GM12878 (cell line): ENCODE data around the gene ZNF394. TPM values are rescaled to one million over a fixed set of nuclear protein-coding genes. Genes with fewer than 3 reads are reported as not detected.
A peak's percentile ranks its signal among the peaks of the same experiment; 100 is the strongest.

Source experiments
- BCL11A ChIP-seq: IDR thresholded peaks from 2 replicates; pipeline ENCODE4 v1.6.1; 2011; ENCODE audit warnings: low read depth, low read length
- BMI1 ChIP-seq: fragments of 450-650 bp; IDR thresholded peaks from 2 replicates; pipeline ENCODE4 v1.6.1; 2016; ENCODE audit warnings: mild to moderate bottlenecking, moderate library complexity, borderline replicate concordance
- CEBPB ChIP-seq, 2 experiments: fragments of 150-350 bp in 1 of 2; IDR thresholded peaks; 2 replicates each; pipeline ENCODE4 v1.6.1; 2012 to 2014; ENCODE audit warnings: low read depth in 2 of 2, low read length in 2 of 2, borderline replicate concordance in 1 of 2, inconsistent platforms in 1 of 2
- EGR1 ChIP-seq, 2 experiments: IDR thresholded peaks; 1 replicate in 1 of 2; 2 replicates in 1 of 2; pipeline ENCODE4 v1.6.1; 2011 to 2012; ENCODE audit warnings: low read depth in 2 of 2, low read length in 2 of 2, borderline replicate concordance in 1 of 2, mild to moderate bottlenecking in 1 of 2, moderate library complexity in 1 of 2
- ETV6 ChIP-seq, 2 experiments: fragments of 450-650 bp in 1 of 2; IDR thresholded peaks in 1 of 2; conservative IDR thresholded peaks in 1 of 2; 2 replicates each; pipeline ENCODE4 v1.6.1; 2014; ENCODE audit warnings: antibody characterized with exemption in 1 of 2, borderline replicate concordance in 1 of 2, low read depth in 1 of 2, mild to moderate bottlenecking in 1 of 2, moderate library complexity in 1 of 2
- IRF4 ChIP-seq: IDR thresholded peaks from 2 replicates; pipeline ENCODE4 v1.6.1; 2011; ENCODE audit warnings: low read depth, low read length
- MEF2A ChIP-seq: IDR thresholded peaks from 2 replicates; pipeline ENCODE4 v1.6.1; 2011; ENCODE audit warnings: low read depth, mild to moderate bottlenecking, low read length, moderate library complexity; ENCODE audit not compliant: insufficient read depth
- MTA3 ChIP-seq: IDR thresholded peaks from 2 replicates; pipeline ENCODE4 v1.6.1; 2012; ENCODE audit warnings: low read length, inconsistent platforms, borderline replicate concordance
- MYB ChIP-seq: fragments of 150-350 bp; IDR thresholded peaks from 2 replicates; pipeline ENCODE4 v1.6.1; 2014; ENCODE audit warnings: mild to moderate bottlenecking, low read depth, low read length, borderline replicate concordance
- NBN ChIP-seq: fragments of 450-650 bp; IDR thresholded peaks from 2 replicates; pipeline ENCODE4 v1.6.1; 2016
- NR2C1 ChIP-seq: fragments of 450-650 bp; IDR thresholded peaks from 2 replicates; pipeline ENCODE4 v1.6.1; 2017; ENCODE audit warnings: antibody characterized with exemption, mild to moderate bottlenecking, moderate library complexity
- POLR2A ChIP-seq: IDR thresholded peaks from 2 replicates; pipeline ENCODE4 v1.6.1; 2011; ENCODE audit warnings: low read depth, mild to moderate bottlenecking, low read length
- POLR2AphosphoS5 ChIP-seq: IDR thresholded peaks from 2 replicates; pipeline ENCODE4 v1.6.1; 2011; ENCODE audit warnings: mild to moderate bottlenecking, low read length, inconsistent platforms
- RCOR1 ChIP-seq: conservative IDR thresholded peaks from 2 replicates; pipeline ENCODE4 v1.6.1; 2012; ENCODE audit warnings: low read depth, low read length, improper control_type of control experiment
- SMAD1 ChIP-seq: fragments of 450-650 bp; IDR thresholded peaks from 2 replicates; pipeline ENCODE4 v1.6.1; 2018; ENCODE audit warnings: mild to moderate bottlenecking, low read depth; ENCODE audit not compliant: partially characterized antibody
- SMAD5 ChIP-seq: IDR thresholded peaks from 2 replicates; pipeline ENCODE4 v1.6.1; 2016; ENCODE audit warnings: antibody characterized with exemption, low read depth
- SREBF1 ChIP-seq: IDR thresholded peaks from 2 replicates; pipeline ENCODE4 v1.6.1; 2012; ENCODE audit warnings: mild to moderate bottlenecking, low read length
- YY1 ChIP-seq: IDR thresholded peaks from 2 replicates; pipeline ENCODE4 v1.6.1; 2011; ENCODE audit warnings: low read depth, mild to moderate bottlenecking, low read length
- ZNF207 ChIP-seq: fragments of 450-650 bp; IDR thresholded peaks from 2 replicates; pipeline ENCODE4 v1.6.1; 2014; ENCODE audit warnings: antibody characterized with exemption, mild to moderate bottlenecking, borderline replicate concordance
- polyA plus RNA-seq, 11 experiments: library from polyadenylated mRNA; depleted of rRNA in 4 of 11; unstranded in 6 of 11; stranded (reverse) in 5 of 11; fragments of >200 nt; fragmentation: Nextera tagmentation in 4 of 11; fragmentation: Illumina TruSeq in 1 of 11; extraction: Ambion mirVana in 4 of 11; extraction: Trizol in 1 of 11; gene quantifications; 1 replicate in 1 of 11; 2 replicates in 10 of 11; pipeline versions ENCODE4 v1.2.1 to v1.2.3, GENCODE V29; 2011 to 2016; ENCODE audit warnings: inconsistent platforms in 2 of 11, missing spikeins in 2 of 11, low read depth in 1 of 11
- total RNA-seq, 4 experiments: library from RNA; depleted of rRNA in 3 of 4; stranded (reverse); fragments of >200 nt in 3 of 4; fragmentation: Illumina TruSeq in 1 of 4; extraction: Trizol in 1 of 4; gene quantifications; 2 replicates each; pipeline versions ENCODE4 v1.2.1 to v1.2.3, GENCODE V29; 2013 to 2021
- TF ChIP-seq, protein P1 (sequence below): IDR thresholded peaks from 2 replicates; pipeline ENCODE4 v1.6.1; 2012; ENCODE audit warnings: low read depth, low read length, improper control_type of control experiment
- TF ChIP-seq, protein P2 (sequence below): fragments of 450-650 bp; formaldehyde crosslinking; IDR thresholded peaks from 2 replicates; pipeline ENCODE4 v1.5.0; 2022; ENCODE audit warnings: mild to moderate bottlenecking, missing genetic modification characterization
- TF ChIP-seq, protein P3 (sequence below): IDR thresholded peaks from 2 replicates; pipeline ENCODE4 v1.6.1; 2012; ENCODE audit warnings: low read length, inconsistent platforms

The ZNF394 gene
- total and polyA plus RNA-seq, 10 of the 15 experiments (the other 5 are each of a cell fraction or from before 2014, with no cell fraction given): 2.5 to 26.8 (median 22.7) TPM

DNA sequence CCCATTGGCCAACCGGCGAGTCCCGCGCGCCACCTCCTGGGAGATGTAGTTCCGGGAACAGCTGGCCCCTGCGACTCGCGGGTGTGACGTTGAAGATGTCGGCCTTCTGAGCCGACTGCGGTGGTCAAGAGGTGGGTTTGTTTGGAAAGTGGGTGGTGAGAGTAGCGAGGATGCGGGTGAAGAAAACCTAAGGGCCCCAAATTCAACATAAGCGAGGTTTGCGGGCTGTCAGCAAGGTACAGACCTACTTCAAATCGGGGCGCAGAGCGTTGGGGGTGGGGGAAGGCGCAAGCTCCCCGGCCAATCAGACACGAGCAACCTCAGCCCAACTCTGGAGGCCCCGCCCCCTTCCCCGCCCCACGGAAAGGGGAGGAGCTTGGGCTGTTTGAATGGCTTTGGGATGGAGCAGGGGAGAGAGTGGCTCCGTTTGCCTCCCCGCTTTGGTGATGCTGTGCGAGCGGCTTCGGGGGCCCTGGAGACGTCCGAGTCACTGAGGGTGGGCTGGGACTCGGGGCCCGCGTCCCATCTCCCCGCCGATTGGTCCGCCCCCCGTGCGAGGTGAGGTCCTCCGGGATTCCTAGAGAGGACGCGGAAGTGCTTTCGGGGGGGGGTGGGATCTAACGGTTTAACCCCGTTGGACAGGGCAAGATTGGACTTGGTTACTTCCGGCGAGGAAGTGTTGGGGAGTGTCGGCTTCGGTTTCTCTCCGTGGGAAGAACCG, 4.7 kb upstream of the ZNF394 start, which contains the start of gene ZKSCAN5 (continued):
- TF ChIP-seq MTA3 (no peak), SMAD5 (no peak), BMI1 (no peak), IRF4 (0 out of 2 replicates have a peak, but pooled peaks have one; percentile 23), BCL11A (no peak), CEBPB (IDR thresholded peaks at IDR 0.05; ENCODE audit: borderline replicate concordance in 1 of 2, low read depth in 2 of 2, low read length in 2 of 2) (no peak), SREBF1 (peak; percentile 84), NR2C1 (peak; percentile 93), RCOR1 (0 out of 2 replicates have a peak, but pooled peaks have one; percentile 32), SMAD1 (peak; percentile 84), POLR2A (peak; percentile 94), NBN (peak; percentile 91), EGR1 (IDR thresholded peaks at IDR 0.05; ENCODE audit: borderline replicate concordance in 1 of 2, low read depth in 2 of 2, low read length in 2 of 2) (peak in 1 of 2 experiments; percentile 86; a peak in 2 of 3 replicates), ETV6 (conservative IDR thresholded peaks at IDR 0.05 in 1 of 2, IDR thresholded peaks at IDR 0.05 in 1 of 2; ENCODE audit: borderline replicate concordance in 1 of 2, low read depth in 1 of 2) (peak in 1 of 2 experiments; percentile 77; a peak in 2 of 4 replicates), POLR2AphosphoS5 (peak; percentile 96), ZNF207 (peak; percentile 13; the same call in 1 of the 2 replicates), MEF2A (0 out of 2 replicates have a peak, but pooled peaks have one; percentile 19), MYB (0 out of 2 replicates have a peak, but pooled peaks have one; percentile 65), YY1 (peak; percentile 83)
- TF ChIP-seq, protein P1, sequence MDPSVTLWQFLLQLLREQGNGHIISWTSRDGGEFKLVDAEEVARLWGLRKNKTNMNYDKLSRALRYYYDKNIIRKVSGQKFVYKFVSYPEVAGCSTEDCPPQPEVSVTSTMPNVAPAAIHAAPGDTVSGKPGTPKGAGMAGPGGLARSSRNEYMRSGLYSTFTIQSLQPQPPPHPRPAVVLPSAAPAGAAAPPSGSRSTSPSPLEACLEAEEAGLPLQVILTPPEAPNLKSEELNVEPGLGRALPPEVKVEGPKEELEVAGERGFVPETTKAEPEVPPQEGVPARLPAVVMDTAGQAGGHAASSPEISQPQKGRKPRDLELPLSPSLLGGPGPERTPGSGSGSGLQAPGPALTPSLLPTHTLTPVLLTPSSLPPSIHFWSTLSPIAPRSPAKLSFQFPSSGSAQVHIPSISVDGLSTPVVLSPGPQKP: peak; percentile 92
- TF ChIP-seq, protein P2, sequence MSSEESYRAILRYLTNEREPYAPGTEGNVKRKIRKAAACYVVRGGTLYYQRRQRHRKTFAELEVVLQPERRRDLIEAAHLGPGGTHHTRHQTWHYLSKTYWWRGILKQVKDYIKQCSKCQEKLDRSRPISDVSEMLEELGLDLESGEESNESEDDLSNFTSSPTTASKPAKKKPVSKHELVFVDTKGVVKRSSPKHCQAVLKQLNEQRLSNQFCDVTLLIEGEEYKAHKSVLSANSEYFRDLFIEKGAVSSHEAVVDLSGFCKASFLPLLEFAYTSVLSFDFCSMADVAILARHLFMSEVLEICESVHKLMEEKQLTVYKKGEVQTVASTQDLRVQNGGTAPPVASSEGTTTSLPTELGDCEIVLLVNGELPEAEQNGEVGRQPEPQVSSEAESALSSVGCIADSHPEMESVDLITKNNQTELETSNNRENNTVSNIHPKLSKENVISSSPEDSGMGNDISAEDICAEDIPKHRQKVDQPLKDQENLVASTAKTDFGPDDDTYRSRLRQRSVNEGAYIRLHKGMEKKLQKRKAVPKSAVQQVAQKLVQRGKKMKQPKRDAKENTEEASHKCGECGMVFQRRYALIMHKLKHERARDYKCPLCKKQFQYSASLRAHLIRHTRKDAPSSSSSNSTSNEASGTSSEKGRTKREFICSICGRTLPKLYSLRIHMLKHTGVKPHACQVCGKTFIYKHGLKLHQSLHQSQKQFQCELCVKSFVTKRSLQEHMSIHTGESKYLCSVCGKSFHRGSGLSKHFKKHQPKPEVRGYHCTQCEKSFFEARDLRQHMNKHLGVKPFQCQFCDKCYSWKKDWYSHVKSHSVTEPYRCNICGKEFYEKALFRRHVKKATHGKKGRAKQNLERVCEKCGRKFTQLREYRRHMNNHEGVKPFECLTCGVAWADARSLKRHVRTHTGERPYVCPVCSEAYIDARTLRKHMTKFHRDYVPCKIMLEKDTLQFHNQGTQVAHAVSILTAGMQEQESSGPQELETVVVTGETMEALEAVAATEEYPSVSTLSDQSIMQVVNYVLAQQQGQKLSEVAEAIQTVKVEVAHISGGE (CRISPR knock-in tag): no peak
- TF ChIP-seq, protein P3, sequence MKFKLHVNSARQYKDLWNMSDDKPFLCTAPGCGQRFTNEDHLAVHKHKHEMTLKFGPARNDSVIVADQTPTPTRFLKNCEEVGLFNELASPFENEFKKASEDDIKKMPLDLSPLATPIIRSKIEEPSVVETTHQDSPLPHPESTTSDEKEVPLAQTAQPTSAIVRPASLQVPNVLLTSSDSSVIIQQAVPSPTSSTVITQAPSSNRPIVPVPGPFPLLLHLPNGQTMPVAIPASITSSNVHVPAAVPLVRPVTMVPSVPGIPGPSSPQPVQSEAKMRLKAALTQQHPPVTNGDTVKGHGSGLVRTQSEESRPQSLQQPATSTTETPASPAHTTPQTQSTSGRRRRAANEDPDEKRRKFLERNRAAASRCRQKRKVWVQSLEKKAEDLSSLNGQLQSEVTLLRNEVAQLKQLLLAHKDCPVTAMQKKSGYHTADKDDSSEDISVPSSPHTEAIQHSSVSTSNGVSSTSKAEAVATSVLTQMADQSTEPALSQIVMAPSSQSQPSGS: no peak
